Uterus (tissue), 4 donors: ENCODE measurements around the gene AIDA. TPM values are rescaled to one million over a fixed set of nuclear protein-coding genes. Genes with fewer than 3 reads are reported as not detected.
A peak's percentile ranks its signal among the peaks of the same experiment; 100 is the strongest.

ENCODE experiments used
- DNase-seq, 2 donors: peaks; one replicate each; pipeline ENCODE4 v3.0.0-alpha.2; 2019 to 2020
- H3K27ac ChIP-seq, 2 donors: fragments of 200-600 bp; sonication (generic); 1 replicate in 1 of 2; 2 replicates in 1 of 2; pipeline ENCODE4 v1.5.1; 2016 to 2018
- H3K27me3 ChIP-seq, 2 donors: fragments of 200-600 bp; sonication (generic); one replicate each; pipeline ENCODE4 v1.5.1; 2018 to 2019; ENCODE audit warnings: control low read depth in 1 of 2
- H3K36me3 ChIP-seq, 2 donors: fragments of 200-600 bp; sonication (generic); one replicate each; pipeline ENCODE4 v1.5.1; 2019; ENCODE audit warnings: control low read depth in 1 of 2
- H3K4me1 ChIP-seq, 2 donors: fragments of 200-600 bp; sonication (generic); one replicate each; pipeline ENCODE4 v1.5.1; 2018 to 2019; ENCODE audit warnings: control low read depth in 1 of 2
- H3K4me3 ChIP-seq, 2 donors: fragments of 200-600 bp; sonication (generic); 1 replicate in 1 of 2; 2 replicates in 1 of 2; pipeline ENCODE4 v1.5.1; 2018 to 2019; ENCODE audit warnings: mild to moderate bottlenecking in 1 of 2
- H3K9me3 ChIP-seq, 2 donors: fragments of 200-600 bp; sonication (generic); one replicate each; pipeline ENCODE4 v1.5.1; 2019; ENCODE audit warnings: control low read depth in 1 of 2
- CTCF ChIP-seq, 4 experiments: fragments of 200-600 bp in 2 of 4; fragments of 450-650 bp in 2 of 4; sonication (generic) in 2 of 4; IDR thresholded peaks; one replicate each; pipeline ENCODE4 v1.5.1; 2016 to 2019; ENCODE audit warnings: antibody characterized with exemption in 4 of 4, mild to moderate bottlenecking in 2 of 4, moderate library complexity in 1 of 4
- POLR2A ChIP-seq, 2 donors: fragments of 450-650 bp; IDR thresholded peaks; one replicate each; pipeline ENCODE4 v1.6.1; 2016; ENCODE audit warnings: antibody characterized with exemption in 2 of 2, mild to moderate bottlenecking in 1 of 2, moderate library complexity in 1 of 2
- intact Hi-C: fragments of 100-400 bp; cut with DNase I; formaldehyde crosslinking; loops from one replicate; pipeline ENCODE4 v1.15.1; 2023; ENCODE audit warnings: low total_unique reads
- total RNA-seq, 4 donors: library from RNA; depleted of rRNA in 3 of 4; stranded (reverse); fragments of >200 nt in 3 of 4; gene quantifications; one replicate each; pipeline versions ENCODE4 v1.1.0 to v1.2.4, GENCODE V29; 2014 to 2023
- donor health status: DM: yes; HTN: yes; CAD: no.

The AIDA gene
- total RNA-seq, 4 donors from 2014 or later: 20.2 to 94.1 (median 74.0) TPM

GRCh38 chr1:222622765-222623164 lies 89.5 kb downstream of the AIDA start:
- intact Hi-C loops: no loop called here
- TF ChIP-seq POLR2A (IDR thresholded peaks at IDR 0.05): no peak
- TF ChIP-seq CTCF (IDR thresholded peaks at IDR 0.05): no peak
- Histone ChIP-seq H3K4me3 (no peak overlapping the region), H3K27ac (no peak overlapping the region), H3K4me1 (no peaks in the 10 kb centered on the region), H3K27me3 (no peaks in the 10 kb centered on the region), H3K9me3 (no peaks in the 10 kb centered on the region), H3K36me3 (no peaks in the 10 kb centered on the region)
- DNase-seq: no peak

GRCh38 chr1:222620566-222620965 lies 91.7 kb downstream of the AIDA start:
- intact Hi-C loops: no loop called here
- no peak for DNase-seq
- no peak overlapping the region for H3K4me3 ChIP-seq

GRCh38 chr1:222618880-222619596 lies 93.3 kb downstream of the AIDA start:
- Histone ChIP-seq H3K27ac (peak overlapping the region; percentile 78 to 99), H3K4me1 (no peaks in the 10 kb centered on the region), H3K27me3 (no peaks in the 10 kb centered on the region), H3K9me3 (no peaks in the 10 kb centered on the region), H3K36me3 (no peaks in the 10 kb centered on the region), H3K4me3 (peak overlapping the region; percentile 60 to 100)
- no peak for TF ChIP-seq CTCF (IDR thresholded peaks at IDR 0.05)
- TF ChIP-seq POLR2A (IDR thresholded peaks at IDR 0.05): no peak
- no peak for DNase-seq
- intact Hi-C loops: no loop called here

More at GRCh38 chr1:222620566-222620965, 91.7 kb downstream of the AIDA start:
- TF ChIP-seq CTCF (IDR thresholded peaks at IDR 0.05) (no peak), POLR2A (IDR thresholded peaks at IDR 0.05) (no peak)
- Histone ChIP-seq H3K4me1 (no peaks in the 10 kb centered on the region), H3K27me3 (no peaks in the 10 kb centered on the region), H3K36me3 (no peaks in the 10 kb centered on the region), H3K27ac (no peak overlapping the region), H3K9me3 (no peaks in the 10 kb centered on the region)

Other genes starting within 250 kb of the AIDA start
- gene HHIPL2, start 164.4 kb downstream of the AIDA start, total RNA-seq: under 1 TPM in 2 of 4 donors, not detected in 2; 0.07 to 0.55 TPM
- 10 to 100 TPM in 1 of 4 donors, 1 to 10 TPM in 3; 2.0 to 30.1 (median 5.6) TPM for gene TAF1A, start 122.6 kb downstream of the AIDA start, total RNA-seq
- gene MIA3, start 94.4 kb downstream of the AIDA start, total RNA-seq: 10 to 100 TPM; 27.4 to 82.3 (median 55.7) TPM
- gene BROX, start 73 bp upstream of the AIDA start, total RNA-seq: 10 to 100 TPM; 12.1 to 74.7 (median 32.2) TPM
- gene FAM177B, start 24.7 kb upstream of the AIDA start, total RNA-seq: under 1 TPM in 1 of 4 donors, not detected in 3; 0.40 TPM
- gene DISP1, start 102.5 kb upstream of the AIDA start, total RNA-seq: 10 to 100 TPM in 3 of 4 donors, 1 to 10 TPM in 1; 10.0 to 19.5 (median 16.0) TPM